HEK293T (cell line): ENCODE measurements around the gene PALLD.

Source experiments
- FOXA1 ChIP-seq: fragments of 450-650 bp; IDR thresholded peaks from 2 replicates; pipeline ENCODE4 v1.6.1; 2016; ENCODE audit warnings: mild to moderate bottlenecking
- FOXK2 ChIP-seq: fragments of 450-650 bp; IDR thresholded peaks from 2 replicates; pipeline ENCODE4 v1.6.1; 2016; ENCODE audit warnings: mild to moderate bottlenecking
- HDGF ChIP-seq: fragments of 450-650 bp; IDR thresholded peaks from 2 replicates; pipeline ENCODE4 v1.6.1; 2017; ENCODE audit warnings: antibody characterized with exemption, borderline replicate concordance
- L3MBTL2 ChIP-seq: fragments of 450-650 bp; conservative IDR thresholded peaks from 2 replicates; pipeline ENCODE4 v1.6.1; 2016; ENCODE audit warnings: mild to moderate bottlenecking
- SP1 ChIP-seq: fragments of 450-650 bp; IDR thresholded peaks from 2 replicates; pipeline ENCODE4 v1.6.1; 2017
- TARDBP ChIP-seq: fragments of 450-650 bp; IDR thresholded peaks from 2 replicates; pipeline ENCODE4 v1.6.1; 2016

- TF ChIP-seq L3MBTL2 (no peak), TARDBP (no peak), SP1 (no peak), HDGF (no peak), FOXK2 (no peak), FOXA1 (no peak)
Observed at GRCh38 chr4:168504526-168504925, 7.7 kb downstream of the PALLD start.
